ENCODE measurements around the gene EHD1. TPM values are rescaled to one million over a fixed set of nuclear protein-coding genes. Genes with fewer than 3 reads are reported as not detected.
"Not testable (repeated sequence)": the region's sequence is repeated elsewhere in the genome, so short reads cannot be mapped to it uniquely, and the experiment has no call there.

EHD1 gene
- total RNA-seq, 1 donor from 2014 or later: 27.6 TPM

DNA sequence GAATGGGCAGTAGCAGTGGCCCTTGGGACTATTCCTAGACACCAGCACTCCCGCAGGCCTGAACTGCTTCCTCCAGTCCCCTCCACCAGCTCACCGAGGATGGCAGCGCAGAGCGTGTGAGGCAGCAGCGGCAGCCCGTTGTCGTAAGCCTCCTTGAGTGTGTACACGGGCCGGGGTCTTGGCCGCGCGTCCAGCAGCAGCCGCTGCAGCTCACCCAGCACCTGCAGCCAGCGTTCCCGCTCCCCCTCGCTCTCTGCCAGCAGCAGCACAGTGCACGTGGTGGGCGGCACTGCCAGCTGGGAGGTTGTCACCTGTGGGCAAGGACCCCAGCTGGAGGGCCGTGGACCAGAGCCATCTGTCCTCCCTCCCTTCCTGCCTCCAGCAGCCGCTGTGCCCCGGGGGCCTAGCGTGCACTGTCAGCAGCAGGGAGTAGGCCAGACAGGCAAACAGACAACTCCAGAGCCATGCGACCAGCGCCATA lies 47.0 kb downstream of the EHD1 start:
- no peak for DNase-seq (ENCODE audit: low read depth in 2 of 2)

DNA sequence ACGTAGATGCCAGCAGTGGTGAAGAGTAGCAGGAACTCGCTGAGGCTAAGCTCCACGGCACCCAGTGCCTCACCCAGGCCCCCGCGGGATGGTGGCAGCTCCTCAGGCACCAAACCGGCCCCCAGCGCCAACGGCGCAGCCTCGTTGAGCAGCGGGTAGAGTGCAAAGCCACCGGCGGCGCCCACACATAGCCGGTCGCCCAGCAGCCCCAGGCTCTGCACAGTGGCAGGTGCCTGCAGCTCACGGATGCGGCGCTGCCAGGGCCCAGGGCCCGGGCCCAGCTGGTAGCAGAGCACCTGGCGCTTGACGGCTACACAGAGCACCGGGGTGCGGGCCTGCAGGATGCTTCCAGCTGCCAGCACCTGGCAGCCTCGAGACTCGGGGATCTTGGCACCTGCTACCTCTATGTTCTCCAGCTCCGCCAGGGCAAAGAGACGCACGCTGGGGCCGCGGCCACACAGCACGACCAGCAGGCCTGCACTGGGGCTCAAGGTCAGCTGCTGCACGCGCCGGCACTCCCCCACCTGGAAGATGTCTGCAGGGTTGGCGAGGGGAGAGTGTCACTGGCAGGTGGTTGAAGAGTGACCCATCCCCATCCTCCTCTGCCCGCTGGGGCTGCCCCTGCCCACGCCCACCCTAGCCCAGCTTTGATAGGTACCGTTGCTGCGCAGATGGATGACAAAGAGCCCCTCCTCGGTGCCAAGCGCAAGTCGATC lies 48.7 kb downstream of the EHD1 start:
- no peak for DNase-seq (ENCODE audit: low read depth in 2 of 2)

DNA sequence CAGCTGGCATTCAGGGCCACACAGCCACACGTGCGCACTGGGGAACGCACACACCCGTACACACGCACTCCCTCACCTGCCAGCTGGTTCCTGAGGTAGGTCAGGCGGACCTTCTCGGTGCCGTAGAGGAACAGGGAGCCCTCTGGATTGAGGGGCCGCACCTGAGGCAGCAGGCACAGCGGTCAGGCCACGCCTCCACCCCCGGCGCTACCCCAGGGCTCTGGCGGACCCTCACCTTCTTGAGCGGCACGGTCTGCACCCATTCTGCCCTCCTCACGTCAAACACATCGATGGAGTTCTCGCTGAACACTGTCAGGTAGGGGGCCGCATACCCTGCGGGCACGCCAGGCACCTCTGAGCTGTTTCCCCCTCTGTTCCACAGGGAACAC lies 51.0 kb downstream of the EHD1 start:
- no peak for DNase-seq (ENCODE audit: low read depth in 2 of 2)

DNA sequence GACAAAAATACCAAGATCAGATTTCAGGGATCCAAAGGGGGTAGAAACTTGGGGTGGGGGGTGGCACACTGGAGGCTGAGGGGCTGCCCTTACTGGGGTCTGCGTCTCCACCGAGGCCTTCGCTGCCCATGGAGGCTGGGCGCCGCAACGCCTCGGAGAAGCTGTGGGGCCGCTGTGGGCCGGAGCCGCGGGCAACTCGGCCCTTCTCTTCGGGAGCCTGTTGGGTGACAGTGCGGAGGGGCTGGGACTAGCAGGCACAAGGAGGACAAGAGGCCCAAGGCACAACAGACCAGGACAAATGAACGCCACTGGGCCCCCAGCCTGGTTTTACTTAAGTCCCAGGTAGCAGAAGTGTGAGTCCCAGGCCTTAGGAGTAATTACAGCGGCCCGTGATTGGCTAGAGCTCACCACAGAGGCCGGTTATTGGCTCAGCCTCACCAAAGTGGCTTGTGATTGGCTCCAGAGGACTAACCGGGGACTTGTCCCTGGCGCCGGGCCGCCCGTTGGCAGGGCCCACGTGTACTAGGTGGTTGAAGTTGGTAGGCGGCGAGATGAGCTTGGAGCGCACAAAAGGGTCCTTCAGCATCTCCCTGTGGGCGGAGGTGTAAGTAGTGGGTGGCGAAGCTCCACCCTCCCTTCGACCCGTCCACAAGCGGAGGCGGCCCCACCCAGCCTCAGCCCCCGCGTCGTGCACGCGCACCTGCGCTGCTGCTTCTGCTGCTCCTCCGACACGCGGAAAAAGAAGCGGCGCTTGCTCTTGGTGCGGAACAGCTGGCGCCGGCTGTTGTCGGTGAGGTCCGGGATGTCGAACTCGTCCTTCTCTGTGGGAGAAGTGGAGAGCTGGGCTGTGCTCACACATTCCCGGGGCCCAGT lies 51.6 kb downstream of the EHD1 start:
- DNase-seq (ENCODE audit: low read depth in 2 of 2): no peak

DNA sequence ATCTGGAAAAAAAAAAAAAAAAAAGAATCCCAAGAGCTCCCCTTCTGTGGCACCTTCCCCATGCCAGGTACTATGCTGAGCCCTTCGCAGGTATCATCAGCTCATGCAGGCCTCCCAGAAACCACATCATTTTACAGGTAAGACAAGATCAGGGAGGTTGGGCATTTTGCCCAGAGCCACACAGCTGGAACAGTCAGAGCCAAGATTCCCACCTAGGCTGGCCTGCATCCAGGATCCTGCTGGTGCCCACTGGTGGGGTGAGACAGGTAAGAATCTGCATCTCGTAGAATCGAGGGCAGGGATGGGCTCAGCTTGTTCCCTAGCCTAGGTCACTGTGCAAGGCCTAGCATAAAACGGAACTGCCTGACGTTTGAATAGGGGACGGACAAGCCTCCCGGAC lies 52.4 kb downstream of the EHD1 start:
- no peak for DNase-seq (ENCODE audit: low read depth in 2 of 2)

DNA sequence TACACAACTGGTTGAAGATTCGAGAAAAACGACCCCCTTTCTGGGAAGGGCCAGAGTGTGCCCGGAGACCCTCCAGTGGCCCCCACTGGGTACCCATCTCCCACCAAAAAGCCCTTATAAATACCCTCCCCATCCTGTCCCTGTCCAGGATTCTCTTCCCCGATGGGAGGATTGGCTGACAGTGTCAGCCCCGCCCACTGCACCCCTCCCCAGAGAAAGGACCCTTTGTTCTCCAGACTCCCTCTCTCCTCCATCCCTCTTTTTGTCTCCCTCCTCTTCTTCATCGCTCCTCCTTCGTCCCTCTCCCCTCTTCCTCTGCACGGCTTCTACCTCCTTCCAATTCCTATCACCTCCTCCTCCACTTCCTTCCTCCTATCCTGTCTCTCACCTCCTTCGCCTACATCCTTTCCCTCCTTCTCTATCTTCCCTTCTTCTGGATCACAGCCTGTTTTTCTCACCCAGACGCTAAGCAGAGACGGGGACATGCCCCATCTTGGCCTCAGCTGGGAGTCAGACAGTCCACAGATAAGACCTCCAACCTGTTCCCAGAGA lies 54.8 kb downstream of the EHD1 start:
- no peak for DNase-seq (ENCODE audit: low read depth in 2 of 2)

DNA sequence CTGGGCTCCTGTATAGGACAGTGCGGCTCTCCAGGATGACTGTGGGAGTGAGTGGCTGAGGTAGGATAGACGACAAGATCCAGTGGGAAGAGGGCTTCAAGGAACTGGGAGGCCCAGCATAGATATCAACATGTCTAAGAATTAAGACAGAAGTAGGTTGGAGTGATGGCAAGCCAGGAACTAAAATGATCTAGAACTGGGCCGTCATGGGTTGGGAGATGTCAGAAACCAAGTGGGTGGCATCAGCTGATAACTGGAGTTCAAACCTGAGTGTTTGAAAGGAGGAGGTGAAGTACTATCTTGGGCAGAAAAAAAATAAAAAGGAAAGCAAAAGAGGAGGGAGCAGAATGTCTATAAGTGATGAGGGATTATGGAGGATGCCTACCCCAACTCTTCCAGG lies 60.9 kb downstream of the EHD1 start:
- DNase-seq (ENCODE audit: low read depth in 2 of 2): no peak

DNA sequence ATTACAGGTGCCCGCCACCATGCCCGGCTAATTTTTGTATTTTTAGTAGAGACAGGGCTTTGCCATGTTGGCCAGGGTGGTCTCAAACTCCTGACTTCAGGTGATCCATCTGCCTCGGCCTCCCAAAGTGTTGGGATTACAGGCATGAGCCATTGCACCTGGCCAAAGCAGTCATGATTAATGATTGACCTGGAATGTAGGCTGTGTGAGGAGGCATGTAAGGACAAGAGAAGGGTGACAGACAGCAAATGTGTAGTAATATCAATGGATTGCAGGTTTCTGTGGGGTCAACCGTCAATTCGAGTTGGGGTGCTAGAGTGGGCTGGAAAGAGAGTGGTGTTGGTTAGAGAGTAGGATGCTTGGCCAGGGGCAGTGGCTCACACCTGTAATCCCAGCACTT lies 63.0 kb downstream of the EHD1 start:
- not testable (repeated sequence) for DNase-seq (ENCODE audit: low read depth in 2 of 2)

DNA sequence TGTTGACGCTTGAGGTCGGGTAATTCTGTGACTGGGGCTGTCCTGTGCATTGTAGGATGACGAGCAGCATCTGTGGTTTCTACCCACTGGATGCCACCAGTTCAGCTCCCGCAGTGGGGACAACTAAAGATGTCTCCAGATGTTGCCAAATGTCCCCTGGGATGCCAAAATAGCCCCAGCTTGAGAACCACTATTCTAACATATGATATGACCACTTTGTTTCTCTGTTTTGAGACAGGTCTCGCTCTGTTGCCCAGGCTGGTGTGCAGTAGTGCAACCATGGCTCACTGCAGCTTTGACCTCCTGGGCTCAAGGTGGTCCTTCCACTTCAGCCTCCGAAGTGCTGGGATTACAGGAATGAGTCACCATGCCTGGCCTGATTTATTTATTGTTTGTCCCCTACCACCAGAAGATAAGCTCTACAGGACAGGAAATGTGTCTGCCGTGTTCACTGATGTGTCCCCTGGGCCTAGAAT lies 63.7 kb downstream of the EHD1 start:
- DNase-seq (ENCODE audit: low read depth in 2 of 2): no peak

DNA sequence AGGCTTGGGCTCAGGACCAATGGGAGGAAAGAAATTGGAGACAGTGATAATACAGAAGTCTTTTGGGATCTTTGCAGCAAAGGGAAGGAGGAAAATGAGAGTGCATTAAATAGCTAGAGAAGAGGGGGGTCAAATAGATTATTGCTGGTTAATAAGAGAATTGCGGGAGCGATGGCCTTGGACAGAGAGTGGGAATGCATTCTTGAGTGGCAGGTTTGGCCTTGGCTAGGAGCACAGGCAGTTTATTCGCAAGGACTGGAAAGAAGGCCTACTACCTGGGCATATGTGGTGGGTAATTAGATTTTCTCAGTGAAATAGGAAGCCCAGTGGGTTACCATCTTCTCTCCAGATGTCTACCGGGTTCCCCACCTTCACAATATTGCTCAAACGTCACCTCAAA lies 64.6 kb downstream of the EHD1 start:
- DNase-seq (ENCODE audit: low read depth in 2 of 2): no peak

DNA sequence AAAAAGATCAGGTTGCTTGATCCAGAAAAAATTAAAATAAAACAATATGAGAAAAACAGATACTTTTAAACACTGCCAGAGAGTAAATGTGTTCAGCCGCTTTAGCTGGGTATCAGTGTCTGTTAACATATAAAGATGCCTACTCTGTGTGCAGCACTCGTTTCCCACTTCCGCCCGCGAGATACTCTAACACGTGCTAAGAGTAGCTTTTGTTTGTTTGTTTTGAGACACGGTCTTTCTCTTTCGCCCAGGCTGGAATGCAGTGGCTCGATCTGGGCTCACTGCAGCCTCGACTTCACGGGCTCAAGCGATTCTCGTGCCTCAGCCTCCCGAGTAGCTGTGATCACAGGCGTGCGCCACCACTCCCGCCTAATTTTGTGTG lies 67.5 kb downstream of the EHD1 start:
- DNase-seq (ENCODE audit: low read depth in 2 of 2): no peak

DNA sequence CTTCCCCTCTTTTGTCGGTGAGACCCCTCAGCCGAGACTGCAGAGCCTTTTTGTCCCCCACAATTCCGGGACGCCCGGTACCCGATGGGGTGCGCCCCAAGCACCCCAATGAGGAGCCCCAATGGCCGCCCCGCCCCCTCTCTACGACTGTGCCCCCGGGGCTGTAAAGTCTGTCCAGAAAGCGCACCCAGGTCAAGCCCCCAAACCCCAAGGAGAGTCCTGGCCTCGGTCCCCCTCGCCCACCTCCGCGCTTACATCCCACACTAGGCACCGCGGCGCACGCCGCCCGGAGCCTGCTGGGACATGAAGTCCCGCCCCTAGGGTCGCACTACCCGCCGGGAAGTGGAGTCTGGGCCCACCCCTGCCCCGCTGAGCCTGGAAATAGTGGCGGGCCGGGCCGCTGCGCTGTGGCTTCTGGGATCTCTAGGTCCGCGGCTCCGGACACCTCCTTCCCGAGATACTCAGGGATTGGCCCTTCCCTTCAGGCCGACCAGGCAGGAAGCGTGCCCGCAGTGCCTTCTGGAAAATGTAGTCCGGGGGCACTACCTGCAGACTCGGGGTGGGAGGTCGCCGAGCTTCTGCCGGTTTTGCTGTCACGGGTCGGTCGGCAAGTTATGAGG lies 68.0 kb downstream of the EHD1 start, which contains the start of gene MEN1:
Gene MEN1 (minus strand): TSS at position 281 of the 620 bp plus-strand sequence. CDS start 442 bp downstream, outside the sequence.
- DNase-seq (ENCODE audit: low read depth in 2 of 2): peak; percentile 94 to 97

DNA sequence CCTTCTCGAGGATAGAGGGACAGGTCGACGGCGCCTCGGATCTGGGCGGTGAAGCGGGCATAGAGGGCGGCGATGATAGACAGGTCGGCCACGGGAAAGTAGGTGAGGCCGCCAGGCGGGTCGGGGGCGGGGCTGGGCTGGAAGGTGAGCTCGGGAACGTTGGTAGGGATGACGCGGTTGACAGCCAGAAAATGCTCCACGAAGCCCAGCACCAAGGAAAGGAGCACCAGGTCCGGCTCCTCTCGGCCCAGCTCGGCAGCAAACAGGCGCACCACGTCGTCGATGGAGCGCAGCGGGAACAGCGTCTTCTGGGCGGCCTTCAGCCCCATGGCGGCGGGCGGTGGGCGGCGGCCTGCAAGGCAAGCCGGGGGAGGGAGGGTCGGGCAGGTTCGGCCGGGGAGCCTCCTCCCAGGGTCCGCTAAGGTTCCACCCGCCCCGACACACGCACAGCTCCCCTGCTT lies 68.6 kb downstream of the EHD1 start:
- no peak for DNase-seq (ENCODE audit: low read depth in 2 of 2)

DNA sequence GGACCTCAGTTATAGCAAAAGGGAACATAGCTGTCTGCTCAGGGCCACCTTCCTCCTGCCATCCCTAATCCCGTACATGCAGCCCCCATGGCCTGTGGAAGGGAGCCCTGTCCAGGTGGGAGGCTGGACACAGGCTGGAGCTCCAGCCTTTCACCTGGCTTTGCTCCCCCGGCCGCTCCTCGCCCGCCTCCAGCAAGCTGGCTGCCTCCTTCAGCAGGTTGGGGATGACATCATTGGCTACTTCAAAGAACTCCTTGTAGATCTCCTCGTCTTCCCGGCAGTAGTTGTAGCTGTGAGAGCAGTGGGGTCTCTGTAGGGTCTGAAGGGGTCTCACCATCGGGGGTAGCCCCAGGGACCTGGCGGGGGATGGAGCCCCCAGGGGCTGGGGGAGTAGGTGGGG lies 72.9 kb downstream of the EHD1 start:
- no peak for DNase-seq (ENCODE audit: low read depth in 2 of 2)

DNA sequence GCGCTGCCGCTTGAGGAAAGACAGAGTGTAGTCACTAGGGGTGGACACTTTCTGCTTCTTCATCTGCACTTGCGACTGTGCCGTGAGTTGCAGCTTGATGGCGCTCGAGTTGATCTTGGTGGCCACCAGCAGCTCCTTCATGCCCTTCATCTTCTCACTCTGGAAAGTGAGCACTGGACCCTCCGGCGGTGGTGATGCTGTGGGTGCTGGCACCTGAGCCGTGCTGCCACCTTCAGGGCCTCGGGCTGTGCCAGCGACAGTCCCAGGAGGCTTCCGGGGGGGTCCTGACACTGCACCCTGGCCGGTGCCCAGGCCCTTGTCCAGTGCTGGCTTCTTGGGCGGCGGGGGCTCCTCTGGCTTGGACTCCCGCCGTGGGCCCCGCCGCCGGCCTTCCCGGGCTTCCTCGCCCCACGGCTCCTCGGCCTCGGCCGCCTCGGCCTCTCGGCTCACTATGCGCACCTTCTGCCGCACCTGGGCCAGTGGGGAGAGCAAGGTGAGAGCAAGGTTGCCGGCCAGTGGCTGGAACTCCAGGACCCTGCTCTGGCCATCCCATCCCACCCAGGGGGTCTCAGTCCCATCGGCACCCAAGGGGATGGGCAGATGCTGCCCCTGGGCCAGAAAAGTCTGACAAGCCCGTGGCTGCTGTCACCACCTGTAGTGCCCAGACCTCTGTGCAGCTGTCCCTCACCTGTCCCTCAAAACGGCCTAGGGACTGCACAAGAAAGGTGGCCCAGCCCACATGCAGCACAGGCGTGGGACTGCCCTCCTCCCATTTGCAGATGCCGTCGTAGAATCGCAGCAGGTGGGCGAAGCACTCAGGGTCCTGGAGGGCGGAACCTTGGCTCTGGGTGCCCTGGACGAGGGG lies 73.8 kb downstream of the EHD1 start:
- no peak for DNase-seq (ENCODE audit: low read depth in 2 of 2)

DNA sequence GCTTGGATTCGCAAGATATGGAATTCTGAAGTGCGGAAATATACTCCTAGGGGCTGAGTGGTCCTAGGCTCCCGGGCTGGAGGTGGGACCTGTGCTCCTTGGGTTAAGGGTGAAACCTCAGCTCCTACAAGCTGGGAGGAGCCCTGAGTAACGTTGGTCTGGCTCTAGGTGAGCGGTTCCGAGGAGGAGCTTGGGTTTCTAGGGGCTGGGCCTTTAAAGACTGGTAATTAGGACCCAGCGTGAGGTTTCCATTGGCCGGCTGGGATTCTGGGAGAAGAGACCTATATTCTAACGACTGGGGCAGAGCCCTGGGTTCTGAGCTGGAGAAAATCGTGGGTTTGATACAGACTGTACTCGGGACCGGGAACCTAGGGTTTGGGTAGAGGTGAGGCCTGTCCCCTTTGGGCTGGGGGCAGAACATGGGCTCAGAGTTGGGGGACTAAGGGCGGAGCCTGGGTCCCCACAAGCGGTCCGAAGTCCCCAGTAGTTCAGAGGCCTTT lies 74.5 kb downstream of the EHD1 start:
- DNase-seq (ENCODE audit: low read depth in 2 of 2): no peak

DNA sequence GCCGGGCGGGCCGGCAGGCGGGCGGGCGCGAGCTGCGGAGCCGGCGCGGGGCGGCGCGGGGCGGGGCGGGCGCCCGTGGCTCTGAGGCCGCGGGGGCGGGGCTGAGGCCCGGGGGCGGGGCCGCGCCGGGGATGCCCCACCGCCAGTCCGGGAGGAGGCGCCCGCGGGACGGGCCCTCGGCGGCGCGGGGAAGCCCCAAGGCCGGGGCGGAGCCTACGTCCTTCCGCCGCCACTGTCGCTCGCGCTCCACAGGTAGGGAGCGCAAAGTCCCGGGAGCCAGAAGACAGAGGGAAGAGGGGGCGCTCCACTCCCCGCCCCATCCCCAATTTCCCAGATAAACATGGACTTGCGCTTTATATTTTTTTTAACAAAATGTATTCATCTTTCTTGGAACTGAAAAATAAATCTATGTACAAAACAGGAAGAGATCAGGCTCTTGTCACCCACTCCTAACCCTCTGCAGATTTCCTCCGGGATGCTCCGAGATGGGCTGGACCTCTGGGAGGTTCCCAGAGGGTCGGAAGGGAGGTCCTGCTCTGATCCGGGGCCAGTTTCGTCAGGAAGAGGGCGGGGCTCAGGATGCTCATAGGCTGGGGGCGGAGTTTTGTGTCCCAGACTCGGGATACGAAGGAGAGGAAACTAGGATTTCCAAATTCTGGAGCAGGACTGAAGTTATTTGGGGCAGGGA lies 75.1 kb downstream of the EHD1 start, which contains the start of gene MAP4K2:
Gene MAP4K2 (minus strand): TSS at position 57 of the 688 bp plus-strand sequence. CDS start 65 bp downstream, outside the sequence.
- DNase-seq (ENCODE audit: low read depth in 2 of 2): peak; percentile 74 to 83

DNA sequence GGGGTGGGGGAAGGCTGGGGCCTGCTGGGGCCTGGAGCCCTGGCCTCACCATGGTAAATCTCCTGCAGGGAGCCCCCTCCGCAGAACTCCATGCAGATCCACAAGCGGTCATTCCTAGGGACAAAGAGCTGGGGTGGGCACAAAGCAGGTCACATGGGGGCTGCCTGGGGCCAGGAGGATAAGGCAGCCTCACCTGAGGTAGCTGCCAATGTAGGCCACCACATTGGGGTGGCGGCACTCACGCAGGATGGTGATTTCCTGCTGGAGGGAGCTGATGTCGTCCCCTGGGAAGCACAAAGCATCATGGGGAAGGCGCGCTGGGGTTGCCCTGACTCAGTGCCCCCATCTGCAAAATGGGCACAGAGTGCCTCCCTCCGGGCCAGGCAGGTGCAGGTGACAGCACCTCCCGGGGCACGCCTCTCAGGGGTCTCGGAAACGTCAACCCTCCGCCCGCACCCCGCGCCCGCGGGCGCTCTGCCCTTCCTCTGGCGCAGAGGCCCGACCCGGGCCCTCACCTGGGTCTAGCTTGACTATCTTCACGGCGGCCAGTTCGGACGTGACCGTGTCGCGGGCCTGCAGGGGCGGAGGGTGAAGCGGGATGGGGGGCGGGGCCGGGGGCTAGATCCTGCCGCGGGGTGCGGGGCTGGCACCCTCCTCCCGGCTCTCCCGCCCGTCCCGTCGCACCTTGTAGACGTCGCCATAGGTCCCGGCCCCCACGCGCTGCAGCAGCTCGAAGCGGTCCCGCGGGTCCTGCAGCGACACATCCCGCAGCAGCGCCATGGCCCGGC lies 75.9 kb downstream of the EHD1 start:
- no peak for DNase-seq (ENCODE audit: low read depth in 2 of 2)
